Forelimb muscle (tissue), 1 donor: ENCODE measurements around the gene TNS3. TPM values are rescaled to one million over a fixed set of nuclear protein-coding genes. Genes with fewer than 3 reads are reported as not detected.

Experiments used
- DNase-seq: peaks from one replicate; pipeline ENCODE4 v3.0.0-alpha.2; 2013; ENCODE audit warnings: low read depth
- polyA plus RNA-seq: library from polyadenylated mRNA; unstranded; fragments of 120-200 nt; gene quantifications from one replicate; pipeline ENCODE4 v1.2.1, GENCODE V29; 2013; ENCODE audit not compliant: insufficient read length

Gene TNS3
- polyA plus RNA-seq, 1 donor = 21.3 TPM

GRCh38 chr7:47525066-47525623 is 56.8 kb downstream of the TNS3 start:
- no peak for DNase-seq

- no peak for DNase-seq
These were observed 58.5 kb downstream of the TNS3 start for GRCh38 chr7:47523401-47523800.

GRCh38 chr7:47521816-47522561 is 59.9 kb downstream of the TNS3 start:
- DNase-seq = no peak

- DNase-seq = no peak
These were observed 60.7 kb downstream of the TNS3 start for GRCh38 chr7:47521011-47521795.

- no peak for DNase-seq
These were observed 61.5 kb downstream of the TNS3 start for GRCh38 chr7:47520406-47520805.

- DNase-seq = no peak
These were observed 63.1 kb downstream of the TNS3 start for GRCh38 chr7:47518827-47519226.

- DNase-seq = no peak
These were observed 64.0 kb downstream of the TNS3 start for GRCh38 chr7:47517821-47518480.

GRCh38 chr7:47516985-47517600 is 64.8 kb downstream of the TNS3 start:
- DNase-seq = no peak

- DNase-seq = no peak
These were observed 65.5 kb downstream of the TNS3 start for GRCh38 chr7:47516386-47516785.

GRCh38 chr7:47515305-47515834 is 66.5 kb downstream of the TNS3 start:
- DNase-seq = no peak

GRCh38 chr7:47514818-47515217 is 67.1 kb downstream of the TNS3 start:
- no peak for DNase-seq

- DNase-seq = no peak
These were observed 67.5 kb downstream of the TNS3 start for GRCh38 chr7:47514367-47514766.

GRCh38 chr7:47513741-47514241 is 68.1 kb downstream of the TNS3 start:
- no peak for DNase-seq

GRCh38 chr7:47512481-47513176 is 69.3 kb downstream of the TNS3 start:
- no peak for DNase-seq

GRCh38 chr7:47511699-47512370 is 70.1 kb downstream of the TNS3 start:
- DNase-seq = no peak

- no peak for DNase-seq
These were observed 71.1 kb downstream of the TNS3 start for GRCh38 chr7:47510786-47511185.

- DNase-seq = no peak
These were observed 71.7 kb downstream of the TNS3 start for GRCh38 chr7:47510192-47510591.

- no peak for DNase-seq
These were observed 72.3 kb downstream of the TNS3 start for GRCh38 chr7:47509571-47509970.

GRCh38 chr7:47508389-47509380 is 73.2 kb downstream of the TNS3 start:
- DNase-seq = no peak
